Neural progenitor cell (in vitro differentiated cells): ENCODE measurements around the gene MGA.

Experiments used
- CTCF ChIP-seq: fragments of 200-600 bp; sonication (generic); IDR thresholded peaks from 2 replicates; pipeline ENCODE4 v1.5.1; 2017; ENCODE audit warnings: antibody characterized with exemption, mild to moderate bottlenecking
- EZH2 ChIP-seq: fragments of 200-600 bp; sonication (generic); IDR thresholded peaks from 2 replicates; pipeline ENCODE4 v1.6.1; 2017; ENCODE audit warnings: antibody characterized with exemption, mild to moderate bottlenecking, moderate library complexity
- EZH2phosphoT487 ChIP-seq: fragments of 200-600 bp; sonication (generic); IDR thresholded peaks from 2 replicates; pipeline ENCODE4 v1.6.1; 2017; ENCODE audit warnings: antibody characterized with exemption

GRCh38 chr15:41790756-41791546 lies 130.7 kb downstream of the MGA start:
- TF ChIP-seq CTCF (no peak), EZH2 (no peak), EZH2phosphoT487 (no peak)
